ENCODE data around the gene PPT2. TPM values are rescaled to one million over a fixed set of nuclear protein-coding genes. Genes with fewer than 3 reads are reported as not detected.

The PPT2 gene
- total RNA-seq, 1 experiment from 2014 or later: 46.3 TPM

- H2AFZ ChIP-seq (ENCODE audit: low read length): no peak overlapping the region
- H3K79me2 ChIP-seq (ENCODE audit: insufficient read depth, low read length): no peaks in the 10 kb centered on the region
- H2BK5ac ChIP-seq (ENCODE audit: insufficient read length, low read length): no peak overlapping the region
- H4K91ac ChIP-seq (ENCODE audit: insufficient read length, low read depth, low read length): no peak overlapping the region
- WGBS (ENCODE audit: extremely low coverage, insufficient read length, low lambda C conversion rate): no CpG with 5 or more reads among the region's 10 CpGs
- no peaks in the 10 kb centered on the region for H3K79me1 ChIP-seq (ENCODE audit: insufficient read depth, low read depth, low read length, poor library complexity, severe bottlenecking)
- peak overlapping the region; percentile 56 for H3K9ac ChIP-seq (ENCODE audit: extremely low read depth, insufficient read length, low read length)
- H3T11ph ChIP-seq (ENCODE audit: low read length): no peak overlapping the region
- no peaks in the 10 kb centered on the region for H3K9me3 ChIP-seq (ENCODE audit: control insufficient read depth, low read depth, low read length)
- peak overlapping the region; percentile 76 to 90 for H3K4me3 Mint-ChIP-seq
- H3K27ac Mint-ChIP-seq: peak overlapping the region; percentile 94 to 98 (median 97)
- H4K8ac ChIP-seq (replicated peaks; ENCODE audit: insufficient read length, low read depth, low read length): no peak overlapping the region
- no peak overlapping the region for H3K4ac ChIP-seq (ENCODE audit: low read depth, low read length)
- H3K4me2 ChIP-seq (ENCODE audit: insufficient read depth, insufficient read length, low read length): peak overlapping the region; percentile 72
- H2BK20ac ChIP-seq (ENCODE audit: low read depth, low read length, poor library complexity, severe bottlenecking): no peak overlapping the region
- H2AK5ac ChIP-seq (ENCODE audit: insufficient read length, low read length): no peak overlapping the region
- H3K18ac ChIP-seq (ENCODE audit: insufficient read length, low read depth, low read length): no peak overlapping the region
- H2BK12ac ChIP-seq (ENCODE audit: insufficient read length, low read depth, low read length): no peak overlapping the region
- no peak overlapping the region for H3K27ac ChIP-seq (ENCODE audit: insufficient read length, low read depth, low read length)
- peaks cover 7% of the 10 kb centered on the region for H3K4me1 ChIP-seq (ENCODE audit: insufficient read depth, low read length)
- H3K4me1 Mint-ChIP-seq: peaks cover 46 to 58% of the 10 kb centered on the region in 2 experiments
- H3K36me3 Mint-ChIP-seq (ENCODE audit: insufficient read depth in 1 of 3, low read depth in 3 of 3): peaks cover 12 to 36% (median 34%) of the 10 kb centered on the region in 3 experiments; a peak in 6 of 7 replicates
- no peak overlapping the region; the same call in 1 of the 2 replicates for H3K14ac ChIP-seq (ENCODE audit: insufficient read depth, low read length)
- TF ChIP-seq CTCF (conservative IDR thresholded peaks at IDR 0.05): no peak
- no peak overlapping the region for H2BK120ac ChIP-seq (ENCODE audit: low read depth, low read length, poor library complexity, severe bottlenecking)
- H2BK15ac ChIP-seq (ENCODE audit: low read depth, low read length): no peak overlapping the region
- H3K23me2 ChIP-seq (ENCODE audit: insufficient read length, low read depth, low read length, poor library complexity, severe bottlenecking): peaks cover 7% of the 10 kb centered on the region
- no peaks in the 10 kb centered on the region for H4K20me1 ChIP-seq (ENCODE audit: control insufficient read depth, insufficient read depth, insufficient read length)
- no peaks in the 10 kb centered on the region; a peak in 1 of 5 replicates for H3K9me3 Mint-ChIP-seq
- peak; percentile 24 for DNase-seq
- H3K27me3 ChIP-seq (ENCODE audit: insufficient read depth, low read length): no peaks in the 10 kb centered on the region
- H3K27me3 Mint-ChIP-seq (ENCODE audit: low read depth): no peaks in the 10 kb centered on the region
- no peak overlapping the region for H3K56ac ChIP-seq (ENCODE audit: insufficient read length, low read depth, low read length)
- H4K5ac ChIP-seq (ENCODE audit: insufficient read length, low read depth, low read length): no peak overlapping the region
- H3K23ac ChIP-seq (ENCODE audit: insufficient read length, low read depth, low read length): no peak overlapping the region
Observed at GRCh38 chr6:32189069-32189741, 35.3 kb downstream of the PPT2 start.
